Measurements from ENCODE around the gene SCUBE2. TPM values are rescaled to one million over a fixed set of nuclear protein-coding genes. Genes with fewer than 3 reads are reported as not detected.

Gene SCUBE2
- total RNA-seq, 2 donors from 2014 or later, result 6.6 to 40.0 TPM

DNA sequence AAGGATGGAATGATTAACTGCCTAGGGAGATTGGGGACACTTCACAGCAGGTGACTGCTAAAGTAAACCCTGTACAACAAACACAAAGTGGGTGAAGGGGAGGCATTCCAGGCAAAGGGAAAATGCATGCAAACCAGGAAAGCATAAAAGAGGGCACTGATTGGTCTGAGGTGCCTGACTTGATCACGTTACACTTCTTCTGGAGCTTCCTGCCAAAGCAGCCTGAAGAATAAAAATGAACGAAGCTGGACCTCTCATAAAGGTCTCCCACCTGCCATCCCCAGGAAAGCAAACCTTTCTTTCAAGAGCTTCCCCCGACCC is 46.7 kb upstream of the SCUBE2 start:
- peaks cover 0 to 6% of the 10 kb centered on the region in 2 donors for H3K36me3 ChIP-seq (replicated peaks in 1 of 2; ENCODE audit: insufficient read depth in 1 of 2, low read depth in 2 of 2)
- no peaks in the 10 kb centered on the region for H3K27me3 ChIP-seq
- TF ChIP-seq, protein P1, sequence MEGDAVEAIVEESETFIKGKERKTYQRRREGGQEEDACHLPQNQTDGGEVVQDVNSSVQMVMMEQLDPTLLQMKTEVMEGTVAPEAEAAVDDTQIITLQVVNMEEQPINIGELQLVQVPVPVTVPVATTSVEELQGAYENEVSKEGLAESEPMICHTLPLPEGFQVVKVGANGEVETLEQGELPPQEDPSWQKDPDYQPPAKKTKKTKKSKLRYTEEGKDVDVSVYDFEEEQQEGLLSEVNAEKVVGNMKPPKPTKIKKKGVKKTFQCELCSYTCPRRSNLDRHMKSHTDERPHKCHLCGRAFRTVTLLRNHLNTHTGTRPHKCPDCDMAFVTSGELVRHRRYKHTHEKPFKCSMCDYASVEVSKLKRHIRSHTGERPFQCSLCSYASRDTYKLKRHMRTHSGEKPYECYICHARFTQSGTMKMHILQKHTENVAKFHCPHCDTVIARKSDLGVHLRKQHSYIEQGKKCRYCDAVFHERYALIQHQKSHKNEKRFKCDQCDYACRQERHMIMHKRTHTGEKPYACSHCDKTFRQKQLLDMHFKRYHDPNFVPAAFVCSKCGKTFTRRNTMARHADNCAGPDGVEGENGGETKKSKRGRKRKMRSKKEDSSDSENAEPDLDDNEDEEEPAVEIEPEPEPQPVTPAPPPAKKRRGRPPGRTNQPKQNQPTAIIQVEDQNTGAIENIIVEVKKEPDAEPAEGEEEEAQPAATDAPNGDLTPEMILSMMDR (IDR thresholded peaks at IDR 0.05), result no peak
- TF ChIP-seq POLR2A (IDR thresholded peaks at IDR 0.05), result no peak
- no peak overlapping the region for H3K4me3 ChIP-seq
- no peak for ATAC-seq
- no peak for DNase-seq
- WGBS, 2 donors, result 58 to 62% methylated on average over 3 of the region's 3 CpGs
- no peaks in the 10 kb centered on the region for H3K9me3 ChIP-seq
- intact Hi-C loops (cut with DNase I), result loop anchor here (10.0 kb wide), 1 partner anchor 73 kb away; no protein-coding TSS in a partner anchor
- H3K27ac ChIP-seq, result peak overlapping the region in 3 of 4 donors; percentile 70 to 83 (median 73)
- peaks cover 42% of the 10 kb centered on the region for H3K4me1 ChIP-seq

DNA sequence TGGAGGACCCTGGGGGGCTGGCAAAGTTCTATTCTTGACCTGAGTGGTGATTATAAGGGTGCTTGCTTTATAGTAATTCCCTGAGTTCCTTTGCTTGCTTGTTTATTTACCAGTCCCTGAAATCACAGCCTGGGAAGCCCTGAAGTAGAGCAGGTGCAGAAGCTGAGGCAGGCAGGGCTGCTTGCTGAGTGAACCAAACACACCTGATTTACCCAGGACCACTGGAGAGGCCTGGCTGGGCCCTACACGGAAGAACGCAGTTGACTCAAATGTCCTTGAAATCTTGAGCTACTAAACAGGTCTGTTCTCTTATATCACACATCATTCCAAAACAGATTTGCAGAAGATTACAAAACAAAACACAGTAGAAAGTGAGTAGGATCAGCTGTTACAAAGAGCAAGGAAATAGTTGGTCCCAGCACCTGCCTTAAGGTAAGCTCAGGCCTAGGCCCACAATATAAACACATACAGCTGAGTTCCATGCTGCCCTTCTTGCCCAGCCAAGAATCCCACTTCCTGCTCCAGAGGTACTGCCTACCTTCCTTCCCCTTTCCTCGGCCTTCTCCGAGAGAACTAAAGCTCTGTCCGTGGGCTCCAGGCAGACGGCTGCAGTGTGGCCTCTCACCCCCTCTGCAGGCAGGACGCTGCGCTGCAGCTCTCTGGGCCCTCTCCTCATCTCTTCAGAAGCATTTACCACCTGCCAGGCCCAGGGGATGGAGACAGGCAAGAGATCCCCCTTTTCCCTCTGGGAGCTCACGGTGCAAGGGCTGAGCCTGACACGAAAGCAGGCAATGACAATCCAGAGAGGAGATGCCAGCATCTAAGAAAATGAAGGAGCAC is 46.1 kb upstream of the SCUBE2 start:
- WGBS, 2 donors, result 8 to 12% methylated on average over 10 of the region's 10 CpGs
- TF ChIP-seq, protein P1 (IDR thresholded peaks at IDR 0.05), result peak; percentile 90 to 97 (median 96)
- peak in 2 of 3 donors; percentile 20 to 24 for TF ChIP-seq POLR2A (IDR thresholded peaks at IDR 0.05)
- Histone ChIP-seq H3K9me3 (no peaks in the 10 kb centered on the region), H3K27ac (peak overlapping the region; percentile 53 to 83 (median 72)), H3K4me3 (no peak overlapping the region), H3K27me3 (no peaks in the 10 kb centered on the region), H3K4me1 (peaks cover 42% of the 10 kb centered on the region), H3K36me3 (replicated peaks in 1 of 2; ENCODE audit: insufficient read depth in 1 of 2, low read depth in 2 of 2) (peaks cover 0 to 2% of the 10 kb centered on the region in 2 donors)
- peak; percentile 82 to 87 (median 85) for DNase-seq
- ATAC-seq, result peak; percentile 94
- intact Hi-C loops (cut with DNase I), result loop anchor here (10.0 kb wide), 1 partner anchor 73 kb away; no protein-coding TSS in a partner anchor

DNA sequence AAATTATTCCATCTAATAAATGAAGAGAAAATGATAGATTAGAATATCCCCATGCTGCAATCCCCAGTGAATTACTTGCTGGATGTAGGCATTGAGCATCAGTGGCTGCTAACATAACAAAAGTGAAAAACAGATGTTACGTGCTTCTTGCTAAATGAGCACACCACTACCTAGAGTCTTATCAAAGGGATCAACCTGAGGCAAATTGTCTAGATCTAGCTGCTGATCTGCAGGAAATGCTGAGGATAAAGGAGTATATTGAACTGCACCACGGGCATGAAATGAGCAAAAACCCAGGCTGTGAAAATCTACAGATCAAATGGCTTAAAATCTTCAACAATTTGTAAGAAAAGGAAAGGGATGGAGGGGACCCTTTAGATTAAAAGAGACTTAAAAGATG is 45.3 kb upstream of the SCUBE2 start:
- H3K27me3 ChIP-seq, result no peaks in the 10 kb centered on the region
- no peak for TF ChIP-seq POLR2A (IDR thresholded peaks at IDR 0.05)
- TF ChIP-seq, protein P1 (IDR thresholded peaks at IDR 0.05), result no peak
- H3K4me1 ChIP-seq, result peaks cover 42% of the 10 kb centered on the region
- H3K27ac ChIP-seq, result peak overlapping the region in 2 of 4 donors; percentile 70 to 83
- peaks cover 0 to 2% of the 10 kb centered on the region in 2 donors for H3K36me3 ChIP-seq (replicated peaks in 1 of 2; ENCODE audit: insufficient read depth in 1 of 2, low read depth in 2 of 2)
- ATAC-seq (no peak), DNase-seq (no peak)
- intact Hi-C loops (cut with DNase I), result loop anchor here (10.0 kb wide), 1 partner anchor 72 kb away; no protein-coding TSS in a partner anchor
- H3K9me3 ChIP-seq, result no peaks in the 10 kb centered on the region
- no peak overlapping the region for H3K4me3 ChIP-seq
- 89 to 90% methylated on average over 2 of the region's 2 CpGs for WGBS, 2 donors

DNA sequence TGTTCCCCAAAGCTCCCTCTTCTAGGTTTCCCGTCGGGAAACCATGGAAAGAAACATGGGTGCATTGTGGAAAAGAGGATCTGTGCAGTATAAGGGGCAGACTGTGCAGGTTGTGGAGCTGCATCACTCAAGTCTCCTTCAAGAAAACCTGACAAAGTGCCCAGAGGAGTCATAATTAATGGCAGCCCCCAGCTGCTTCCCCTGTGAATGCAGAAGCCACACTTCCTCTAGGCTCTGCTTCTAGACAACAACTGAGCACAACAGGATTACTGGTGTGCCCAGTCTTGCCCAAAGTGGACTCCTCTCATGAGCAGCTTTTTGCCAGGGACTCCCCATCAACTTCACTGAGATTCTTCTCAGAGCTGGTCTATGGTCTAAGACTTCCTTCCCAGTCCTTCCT is 42.6 kb upstream of the SCUBE2 start:
- WGBS, 2 donors, result 94 to 97% methylated on average over 2 of the region's 2 CpGs
- no peaks in the 10 kb centered on the region for H3K9me3 ChIP-seq
- no peaks in the 10 kb centered on the region for H3K36me3 ChIP-seq (replicated peaks in 1 of 2; ENCODE audit: insufficient read depth in 1 of 2, low read depth in 2 of 2)
- DNase-seq (no peak), ATAC-seq (no peak)
- H3K4me1 ChIP-seq, result peaks cover 23% of the 10 kb centered on the region
- intact Hi-C loops (cut with DNase I), result loop anchor here (10.0 kb wide), 1 partner anchor 69 kb away; no protein-coding TSS in a partner anchor
- H3K27ac ChIP-seq, result no peak overlapping the region
- no peaks in the 10 kb centered on the region for H3K27me3 ChIP-seq
- no peak overlapping the region for H3K4me3 ChIP-seq
- TF ChIP-seq, protein P1 (IDR thresholded peaks at IDR 0.05), result no peak
- TF ChIP-seq POLR2A (IDR thresholded peaks at IDR 0.05), result no peak

Measured in body of pancreas (tissue), 4 donors.